ENCODE data around the gene CT47C1.

CT47C1 gene

DNA sequence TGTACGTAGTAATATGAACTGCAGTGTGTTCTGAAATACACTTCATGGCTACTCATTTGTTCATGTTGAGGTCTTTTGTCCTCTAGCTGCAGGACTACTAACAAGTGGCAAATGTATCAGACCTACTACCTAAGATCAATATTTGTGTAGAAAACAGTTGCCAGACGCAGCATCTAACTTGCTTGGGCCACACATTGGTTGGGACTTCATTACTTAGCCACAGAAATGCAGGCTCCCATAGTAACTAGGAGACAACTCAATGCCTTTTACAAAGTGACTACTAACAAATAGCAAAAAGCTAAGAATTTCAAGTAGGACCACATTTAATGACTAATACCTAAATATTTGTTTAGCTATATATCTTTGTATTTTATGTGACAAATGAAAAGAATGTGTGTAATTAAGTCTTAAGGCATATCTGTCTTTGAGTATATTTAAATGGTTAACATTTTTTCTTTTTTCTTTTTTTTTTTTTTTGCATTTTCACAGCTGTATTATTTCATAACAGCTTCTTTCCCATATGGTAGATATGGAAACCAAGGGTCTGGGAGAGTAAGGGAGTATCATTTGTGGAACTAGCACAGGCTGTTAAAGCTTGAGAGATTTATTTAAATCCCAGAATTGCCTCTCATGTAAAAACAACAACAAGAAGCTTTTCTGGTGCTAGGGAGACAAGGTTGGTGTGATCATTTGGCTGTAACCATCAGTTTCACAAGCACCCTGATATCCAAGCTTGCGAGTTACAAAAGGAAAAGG is 2.7 kb downstream of the CT47C1 start:
- no peak for DNase-seq

DNA sequence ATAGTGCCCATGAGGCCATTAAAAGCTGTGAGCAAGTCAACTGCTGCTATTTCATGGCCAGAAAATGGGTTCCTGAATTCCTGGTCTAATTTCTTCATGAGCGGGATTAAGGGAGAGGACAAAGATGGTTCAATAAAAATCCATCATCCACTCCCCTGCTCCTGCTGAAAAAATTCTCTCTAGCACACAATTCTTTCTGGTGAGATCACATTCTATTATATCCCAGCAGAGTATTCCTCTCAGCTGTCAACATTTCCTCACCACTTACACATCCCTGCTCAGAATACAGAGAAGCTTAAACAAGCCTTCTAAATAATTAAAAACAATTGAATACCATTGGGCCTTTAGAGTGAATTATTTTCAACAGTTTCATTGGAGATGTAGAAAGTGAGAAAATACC is 9.5 kb downstream of the CT47C1 start:
- DNase-seq, result no peak

DNA sequence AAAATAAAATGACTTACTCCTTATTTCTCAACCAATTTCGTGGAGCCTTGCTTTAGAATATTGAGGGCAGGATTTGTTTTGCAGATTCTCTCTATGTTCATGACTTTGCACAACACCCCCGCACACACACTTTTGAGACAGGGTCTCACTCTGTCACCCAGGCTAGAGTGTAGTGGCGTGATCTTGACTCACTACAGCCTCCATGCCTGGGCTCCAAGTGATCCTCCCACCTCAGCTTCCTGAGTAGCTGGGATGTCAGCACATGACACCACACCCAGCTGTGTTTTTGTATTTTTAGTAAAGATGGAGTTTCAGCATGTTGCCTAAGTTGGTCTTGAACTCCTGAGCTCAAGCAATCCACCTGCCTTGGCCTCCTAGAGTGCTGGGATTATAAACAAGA is 12.0 kb downstream of the CT47C1 start:
- no peak for DNase-seq

DNA sequence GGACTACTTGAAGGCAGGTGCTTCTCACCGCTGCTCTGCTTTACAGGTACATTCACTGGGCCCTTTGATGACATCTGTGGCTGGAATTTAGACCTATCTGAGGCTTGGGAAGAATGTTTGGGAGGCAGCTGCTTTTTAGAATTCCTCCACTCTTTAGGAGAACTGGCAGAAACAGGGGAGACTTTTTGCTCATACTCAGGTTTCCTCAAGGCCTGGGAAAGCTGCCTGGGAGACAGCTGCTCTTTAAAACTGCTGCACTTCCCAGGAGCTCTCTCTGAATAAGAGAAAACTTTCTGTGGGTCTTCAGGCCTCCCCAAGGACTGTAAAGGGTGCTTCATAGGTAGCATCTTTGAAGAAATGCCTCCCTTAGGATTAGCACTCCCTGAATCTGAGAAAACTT is 14.3 kb downstream of the CT47C1 start:
- no peak for DNase-seq

DNA sequence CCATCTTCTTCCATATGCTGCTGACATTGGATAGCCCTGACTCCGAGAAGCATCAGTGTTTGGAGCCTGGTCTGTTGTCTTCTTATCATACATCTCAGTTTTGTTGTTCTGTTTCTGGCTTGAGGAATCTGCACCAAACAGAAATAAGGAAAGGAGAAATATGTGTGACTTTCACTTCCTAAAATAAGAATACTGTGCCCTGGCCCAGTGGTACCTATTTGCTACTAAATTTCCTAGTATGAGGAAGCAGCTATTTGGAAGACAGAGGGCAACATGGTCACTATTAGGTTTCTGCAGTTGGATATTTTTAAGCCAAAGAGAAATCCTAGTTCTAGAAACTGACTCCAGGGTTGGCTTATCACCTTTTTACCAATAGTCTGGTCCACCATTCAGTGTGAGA is 16.8 kb downstream of the CT47C1 start:
- no peak for DNase-seq

DNA sequence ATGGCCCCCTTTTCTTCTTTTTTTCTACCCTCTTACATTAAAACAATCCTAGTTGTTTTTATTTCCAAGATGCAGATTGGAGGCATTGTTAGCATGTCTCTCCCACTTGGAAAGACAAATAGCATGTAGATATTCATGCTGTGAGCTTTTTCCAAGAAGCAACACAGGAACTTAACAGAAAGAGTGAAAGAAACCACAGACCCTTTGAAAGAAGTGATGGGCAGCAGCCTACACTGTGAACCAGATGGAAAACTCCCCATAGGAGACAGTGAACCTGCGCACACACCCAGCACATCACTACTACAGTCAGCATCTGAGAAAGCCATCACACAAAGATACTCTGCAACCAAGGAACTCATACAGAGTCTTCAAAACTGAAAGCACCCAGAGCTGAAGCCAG is 17.8 kb downstream of the CT47C1 start:
- no peak for DNase-seq

DNA sequence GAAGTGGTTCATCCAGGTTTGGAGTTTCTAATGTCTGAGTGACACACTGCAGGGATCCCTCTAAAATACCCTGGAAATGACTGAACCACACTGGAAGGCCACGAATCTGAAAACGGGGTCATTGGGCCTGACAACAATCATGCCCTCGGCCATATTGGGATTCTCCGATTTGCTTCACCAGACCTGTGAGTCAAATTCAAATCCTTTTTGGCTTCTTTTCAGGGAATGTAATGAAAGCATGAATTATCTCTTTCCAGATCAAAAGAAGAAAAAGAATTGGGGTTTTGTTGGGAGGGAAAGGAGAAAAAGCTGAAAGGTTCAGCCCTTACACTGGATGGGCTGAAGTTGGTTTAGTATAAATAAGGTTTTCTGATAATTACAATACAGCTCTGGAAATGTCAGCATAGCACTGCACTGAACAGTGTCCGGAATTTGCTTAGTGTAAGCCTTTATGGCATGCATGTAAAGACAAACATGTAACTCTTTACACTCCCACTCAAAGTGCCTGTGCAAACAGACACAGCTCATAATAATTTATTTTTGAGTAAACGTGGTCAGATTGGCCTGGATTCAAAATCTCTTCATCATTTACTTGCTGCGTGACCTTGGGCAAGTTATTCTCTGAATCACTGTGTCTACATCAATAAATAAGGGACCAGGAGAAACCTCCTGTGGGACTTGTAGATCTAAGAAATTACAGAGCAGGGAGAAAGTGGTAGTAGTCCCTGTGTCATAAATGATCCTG is 21.4 kb downstream of the CT47C1 start:
- no peak for DNase-seq

DNA sequence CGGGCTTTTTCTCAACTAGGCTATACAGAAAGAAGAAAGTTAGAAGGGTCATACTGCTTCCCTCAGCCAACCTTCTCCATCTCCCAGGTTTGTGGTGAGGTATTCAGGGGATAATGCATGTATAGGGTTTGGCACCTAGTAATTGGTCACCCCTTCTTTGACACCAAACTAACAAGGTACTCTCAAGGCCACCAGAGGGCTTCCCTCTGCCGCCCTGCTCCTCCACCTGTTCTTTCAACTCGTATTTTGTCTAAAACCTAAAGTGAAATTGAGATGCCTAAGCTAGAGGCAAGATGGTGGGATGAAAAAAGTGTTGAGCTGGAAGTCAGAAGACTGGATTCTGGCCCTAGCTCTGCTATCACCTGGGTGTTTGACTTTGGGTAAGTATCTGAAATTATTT is 22.0 kb downstream of the CT47C1 start:
- DNase-seq, result no peak

DNA sequence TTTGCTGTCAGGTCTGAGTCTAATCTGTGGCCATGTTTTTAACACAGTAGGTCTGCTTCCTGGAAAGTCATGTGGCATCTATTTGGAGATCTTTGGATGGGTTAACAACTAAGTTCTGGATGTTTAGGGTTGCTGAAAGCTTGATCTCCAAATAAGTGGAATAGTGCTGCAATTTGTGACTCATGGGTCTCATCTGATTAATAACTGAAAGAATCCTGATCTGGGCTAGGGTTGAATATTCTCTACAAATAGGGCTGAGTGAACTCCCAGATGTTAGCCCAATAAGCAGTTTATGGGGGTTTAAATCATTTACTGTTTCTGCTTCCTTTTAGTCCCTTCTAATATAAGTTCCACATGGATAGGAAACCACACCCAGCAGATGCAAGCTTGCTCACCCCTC is 23.1 kb downstream of the CT47C1 start:
- no peak for DNase-seq

DNA sequence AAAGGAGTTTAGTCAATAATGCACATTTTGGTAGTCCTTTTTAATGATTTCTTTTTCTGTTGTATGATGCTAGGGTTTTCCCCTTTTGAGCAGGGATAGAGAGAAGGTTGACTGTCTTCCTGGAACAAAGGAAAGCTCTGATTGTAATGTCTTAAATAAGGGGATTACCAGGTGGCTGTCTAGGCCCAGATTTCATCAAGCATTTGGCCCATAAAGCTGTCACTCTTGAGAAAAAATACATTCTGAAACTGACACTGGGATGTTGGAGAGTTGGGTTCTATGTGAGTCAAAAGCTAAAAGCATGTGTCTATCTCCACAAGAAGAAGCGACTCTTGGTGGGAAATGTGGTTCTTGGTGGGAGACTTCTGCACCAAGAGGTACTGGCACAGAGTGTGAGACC is 28.4 kb downstream of the CT47C1 start:
- DNase-seq, result no peak

DNA sequence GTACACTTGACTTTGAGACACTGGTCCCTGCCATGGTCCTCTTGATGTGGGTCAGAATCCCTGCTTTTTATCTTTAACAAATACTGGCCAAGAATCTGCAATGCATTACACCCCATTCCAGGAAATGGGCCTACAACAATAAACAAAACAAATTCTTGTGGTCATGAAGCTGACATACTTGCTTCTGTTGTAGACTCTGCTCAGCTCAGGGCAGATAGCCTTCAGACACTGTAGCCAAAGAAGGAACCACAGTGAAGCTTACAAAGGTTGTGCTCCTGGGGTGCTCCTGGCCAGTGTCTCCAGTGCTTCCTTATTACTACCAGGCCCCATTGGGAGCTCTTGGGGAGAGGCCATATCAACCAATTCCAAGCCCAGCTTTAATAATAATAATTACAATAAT is 33.0 kb downstream of the CT47C1 start:
- no peak for DNase-seq

DNA sequence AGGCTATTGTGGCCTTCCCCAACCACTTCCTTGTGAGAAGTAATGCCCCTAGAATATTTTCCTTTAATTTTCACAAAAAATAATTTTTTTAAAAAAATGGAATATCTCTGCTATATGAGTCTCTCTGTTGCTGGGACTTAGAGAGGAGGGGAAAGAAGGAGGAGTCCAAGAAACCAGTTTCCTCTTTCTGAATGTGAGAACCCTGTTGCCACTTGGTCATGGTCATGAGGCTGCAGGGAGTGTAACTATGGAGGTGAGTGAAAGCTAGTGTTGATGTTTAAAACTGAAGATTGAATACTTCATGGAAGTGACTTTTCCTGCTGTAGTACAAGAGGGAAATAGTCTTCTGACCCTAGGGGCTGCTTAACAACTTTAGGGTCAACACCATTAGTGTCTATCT is 34.4 kb downstream of the CT47C1 start:
- no peak for DNase-seq

DNA sequence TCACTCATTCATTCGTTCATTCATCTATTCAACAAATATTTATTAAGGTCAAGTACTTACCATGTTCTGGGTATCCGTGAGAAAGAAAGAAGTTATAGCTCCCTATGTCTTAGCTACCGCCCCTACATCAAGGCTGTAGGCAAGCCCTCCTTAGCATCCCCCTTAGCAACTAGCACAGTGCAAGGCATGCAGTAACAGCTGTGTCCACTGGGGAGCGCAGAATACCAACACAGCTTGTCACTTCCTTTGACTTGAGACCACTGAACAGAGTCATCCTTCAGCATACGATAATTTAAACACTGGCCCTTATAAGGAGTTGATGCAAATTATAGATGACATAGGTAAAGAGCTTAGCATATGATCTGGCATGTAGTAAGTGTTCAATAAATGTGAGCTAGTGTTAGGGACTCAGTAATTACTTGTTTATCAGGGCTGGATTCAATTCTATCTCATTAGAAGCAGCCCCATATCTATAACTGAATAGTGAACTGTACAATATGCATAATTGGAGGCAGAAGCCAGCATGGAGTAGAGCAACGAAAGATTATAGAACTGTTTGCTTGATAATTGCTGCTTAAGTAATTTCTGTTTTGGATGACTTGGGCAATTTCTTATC is 46.1 kb downstream of the CT47C1 start:
- DNase-seq, result peak; percentile 64

DNA sequence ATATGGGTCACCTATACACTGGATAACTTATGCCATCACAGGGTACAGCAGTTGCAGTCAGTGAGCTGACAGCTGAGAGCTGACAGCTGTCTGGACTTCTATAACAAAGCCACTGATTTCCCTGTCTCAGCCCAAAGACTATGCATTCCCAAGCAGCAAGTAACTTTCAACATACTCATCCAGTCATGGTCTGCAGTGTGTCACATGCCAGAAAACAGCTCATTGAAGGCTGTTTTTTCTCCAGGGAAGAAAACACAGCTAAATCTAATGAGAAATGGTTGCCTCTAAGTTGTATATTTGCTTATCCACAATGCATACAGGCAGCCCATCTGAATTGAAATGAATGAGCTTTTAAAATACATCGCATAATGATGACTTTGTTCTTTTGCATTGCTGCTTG is 48.5 kb downstream of the CT47C1 start:
- DNase-seq, result no peak
